Measurements from ENCODE around the gene EXOSC2. TPM values are rescaled to one million over a fixed set of nuclear protein-coding genes. Genes with fewer than 3 reads are reported as not detected.
"Not testable (repeated sequence)": the region's sequence is repeated elsewhere in the genome, so short reads cannot be mapped to it uniquely, and the experiment has no call there.

Gene EXOSC2
- total and polyA plus RNA-seq, 3 donors from 2014 or later: 15.3 to 24.7 (median 20.3) TPM

GRCh38 chr9:130680836-130681768, 12.5 kb upstream of the EXOSC2 start:
- H3K27ac ChIP-seq: no peak overlapping the region
- H3K4me1 ChIP-seq: peaks cover 8% of the 10 kb centered on the region
- TF ChIP-seq CTCF (IDR thresholded peaks at IDR 0.05): no peak
- TF ChIP-seq POLR2A (IDR thresholded peaks at IDR 0.05): no peak
- H3K4me3 ChIP-seq: peak overlapping the region; percentile 48 to 63
- no peaks in the 10 kb centered on the region for H3K36me3 ChIP-seq (ENCODE audit: low read depth, missing control alignments)
- WGBS, 2 donors: 4 to 11% methylated on average over 22 to 63 of the region's 116 CpGs
- DNase-seq: peak; percentile 76
- H3K9me3 ChIP-seq: no peaks in the 10 kb centered on the region
- intact Hi-C loops (cut with DNase I; ENCODE audit: low total_unique reads): no loop called here
- H3K27me3 ChIP-seq: no peaks in the 10 kb centered on the region

GRCh38 chr9:130681769-130682420, 11.7 kb upstream of the EXOSC2 start:
- 1 to 2% methylated on average over 6 to 16 of the region's 45 CpGs for WGBS, 2 donors
- Histone ChIP-seq H3K4me1 (peaks cover 8% of the 10 kb centered on the region), H3K9me3 (no peaks in the 10 kb centered on the region), H3K36me3 (ENCODE audit: low read depth, missing control alignments) (no peaks in the 10 kb centered on the region), H3K4me3 (peak overlapping the region; percentile 48 to 58), H3K27me3 (no peaks in the 10 kb centered on the region), H3K27ac (no peak overlapping the region)
- DNase-seq: no peak
- TF ChIP-seq CTCF (IDR thresholded peaks at IDR 0.05) (no peak), POLR2A (IDR thresholded peaks at IDR 0.05) (no peak)
- intact Hi-C loops (cut with DNase I; ENCODE audit: low total_unique reads): loop anchor here (2.0 kb wide), 1 partner anchor 221 kb away; no protein-coding TSS in a partner anchor

GRCh38 chr9:130682421-130683121, 11.0 kb upstream of the EXOSC2 start:
- Histone ChIP-seq H3K27me3 (no peaks in the 10 kb centered on the region), H3K27ac (no peak overlapping the region), H3K4me1 (peaks cover 8% of the 10 kb centered on the region), H3K9me3 (no peaks in the 10 kb centered on the region), H3K4me3 (peak overlapping the region; percentile 48 to 58), H3K36me3 (ENCODE audit: low read depth, missing control alignments) (no peaks in the 10 kb centered on the region)
- DNase-seq: peak; percentile 87
- 5% methylated on average over 21 to 22 of the region's 22 CpGs for WGBS, 2 donors
- peak; percentile 74 to 84 (median 78) for TF ChIP-seq CTCF (IDR thresholded peaks at IDR 0.05)
- TF ChIP-seq POLR2A (IDR thresholded peaks at IDR 0.05): no peak
- intact Hi-C loops (cut with DNase I; ENCODE audit: low total_unique reads): loop anchor here (2.0 kb wide), 1 partner anchor 222 kb away; no protein-coding TSS in a partner anchor

- intact Hi-C loops (cut with DNase I; ENCODE audit: low total_unique reads): no loop called here
- Histone ChIP-seq H3K9me3 (no peaks in the 10 kb centered on the region), H3K27ac (no peak overlapping the region), H3K4me1 (peaks cover 8% of the 10 kb centered on the region), H3K4me3 (no peak overlapping the region), H3K27me3 (no peaks in the 10 kb centered on the region), H3K36me3 (ENCODE audit: low read depth, missing control alignments) (no peaks in the 10 kb centered on the region)
- DNase-seq: no peak
- no peak for TF ChIP-seq CTCF (IDR thresholded peaks at IDR 0.05)
- no peak for TF ChIP-seq POLR2A (IDR thresholded peaks at IDR 0.05)
Measured at GRCh38 chr9:130685104-130685503, 8.5 kb upstream of the EXOSC2 start.

- H3K27me3 ChIP-seq; H3K27ac ChIP-seq; H3K9me3 ChIP-seq; H3K36me3 ChIP-seq (ENCODE audit: low read depth, missing control alignments); DNase-seq; intact Hi-C loops (cut with DNase I; ENCODE audit: low total_unique reads); H3K4me3 ChIP-seq: not testable (repeated sequence)
- peaks cover 13% of the 10 kb centered on the region for H3K4me1 ChIP-seq
- 95 to 96% methylated on average over 5 to 11 of the region's 11 CpGs for WGBS, 2 donors
Measured at GRCh38 chr9:130685945-130686344, 7.6 kb upstream of the EXOSC2 start.

All from testis (tissue), 3 donors.